ENCODE data around the gene MGRN1. TPM values are rescaled to one million over a fixed set of nuclear protein-coding genes. Genes with fewer than 3 reads are reported as not detected.

Gene MGRN1
- total and polyA plus RNA-seq, 2 of the 13 experiments (the other 11 are each of a cell fraction or from before 2014, with no cell fraction given): 11.9 to 12.6 TPM

DNA sequence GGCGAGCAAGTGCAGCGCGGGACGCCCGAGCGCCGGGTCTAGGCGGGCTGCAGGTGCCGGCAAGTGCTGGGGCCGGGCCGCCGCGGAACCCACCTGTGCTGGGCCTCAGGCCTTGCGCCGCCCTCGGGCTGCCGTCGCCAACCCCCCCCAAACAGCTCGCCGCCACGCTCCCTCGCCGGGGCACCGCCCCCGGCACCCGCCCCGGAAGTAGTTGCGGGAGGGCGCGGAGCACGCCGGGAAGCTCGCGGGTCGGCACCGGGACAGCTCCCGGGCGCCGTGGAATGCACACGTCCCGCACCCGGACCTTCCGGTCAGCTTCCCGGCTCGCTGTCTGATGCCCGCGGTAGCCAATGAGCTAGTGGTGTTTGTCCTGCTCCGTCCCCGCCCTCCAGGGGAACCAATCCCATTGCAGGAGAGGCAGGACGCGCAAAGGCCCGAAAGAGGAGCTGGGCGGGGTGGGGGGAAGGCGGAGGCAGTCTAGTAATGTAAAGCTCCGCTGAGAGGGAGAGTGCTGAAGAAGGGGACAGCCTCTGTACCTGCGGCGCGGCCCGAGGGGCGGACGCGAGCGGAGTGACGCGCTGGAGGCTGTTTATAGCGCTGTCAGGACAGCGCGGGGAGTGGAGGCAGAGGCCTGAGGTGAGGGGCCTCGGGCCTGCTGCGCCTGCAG is 109.6 kb downstream of the MGRN1 start, which contains the start of the genes ANKS3 and DNAAF8 (continued):
- TF ChIP-seq, protein P1, sequence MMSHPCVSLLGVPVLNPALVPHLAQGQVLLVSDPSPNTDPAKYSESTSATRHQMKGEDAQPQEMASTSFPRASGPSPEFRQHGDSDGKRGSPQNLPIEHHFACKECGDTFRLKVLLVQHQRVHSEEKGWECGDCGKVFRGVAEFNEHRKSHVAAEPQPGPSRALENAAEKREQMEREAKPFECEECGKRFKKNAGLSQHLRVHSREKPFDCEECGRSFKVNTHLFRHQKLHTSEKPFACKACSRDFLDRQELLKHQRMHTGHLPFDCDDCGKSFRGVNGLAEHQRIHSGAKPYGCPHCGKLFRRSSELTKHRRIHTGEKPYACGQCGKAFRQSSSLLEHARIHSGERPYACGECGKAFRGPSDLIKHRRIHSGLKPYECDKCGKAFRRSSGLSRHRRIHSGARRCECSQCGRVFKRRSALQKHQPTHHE (CRISPR knock-in tag; IDR thresholded peaks at IDR 0.05; ENCODE audit: borderline replicate concordance): peak; percentile 92; the same call in 1 of the 2 replicates
- TF ChIP-seq SRSF1 (optimal IDR thresholded peaks at IDR 0.05; ENCODE audit: low read depth, low read length) (peak; percentile 34), ZNF740 (CRISPR knock-in tag; IDR thresholded peaks at IDR 0.05) (peak; percentile 94), HHEX (CRISPR knock-in tag; IDR thresholded peaks at IDR 0.05) (no peak), DZIP1 (CRISPR knock-in tag; IDR thresholded peaks at IDR 0.05) (no peak; the same call in 1 of the 2 replicates), RFX3 (CRISPR knock-in tag; IDR thresholded peaks at IDR 0.05) (no peak), KIAA2018 (CRISPR knock-in tag; IDR thresholded peaks at IDR 0.05; ENCODE audit: borderline replicate concordance) (no peak), CERS6 (CRISPR knock-in tag; IDR thresholded peaks at IDR 0.05) (peak; percentile 33; the same call in 1 of the 2 replicates), CEBPZ (IDR thresholded peaks at IDR 0.05; ENCODE audit: low read length) (no peak), NONO (IDR thresholded peaks at IDR 0.05) (no peak), NONO (CRISPR knock-in tag; conservative IDR thresholded peaks at IDR 0.05) (peak; percentile 87)

Measured in HepG2 (cell line).